ENCODE results near the gene NBPF1.
"Not testable (repeated sequence)": the region's sequence is repeated elsewhere in the genome, so short reads cannot be mapped to it uniquely, and the experiment has no call there.

The NBPF1 gene

GRCh38 chr1:16614361-16615252 is 1.2 kb upstream of the NBPF1 start:
- TF ChIP-seq CTCF (IDR thresholded peaks at IDR 0.05; ENCODE audit: low read depth, low read length), result no peak
- H3K4me3 ChIP-seq (ENCODE audit: low read depth, low read length), result no peak overlapping the region

- H3K4me3 ChIP-seq (ENCODE audit: low read depth, low read length), result peak overlapping the region; percentile 84
- TF ChIP-seq CTCF (IDR thresholded peaks at IDR 0.05; ENCODE audit: low read depth, low read length), result no peak
Observed at GRCh38 chr1:16612332-16613172, 812 bp downstream of the NBPF1 start.

GRCh38 chr1:16611981-16612331 is 1.4 kb downstream of the NBPF1 start:
- H3K4me3 ChIP-seq (ENCODE audit: low read depth, low read length), result peak overlapping the region; percentile 84

GRCh38 chr1:16611164-16611563 is 2.2 kb downstream of the NBPF1 start:
- not testable (repeated sequence) for H3K4me3 ChIP-seq (ENCODE audit: low read depth, low read length)

- not testable (repeated sequence) for H3K4me3 ChIP-seq (ENCODE audit: low read depth, low read length)
Observed at GRCh38 chr1:16610553-16610952, 2.8 kb downstream of the NBPF1 start.

GRCh38 chr1:16609761-16610160 is 3.6 kb downstream of the NBPF1 start:
- H3K4me3 ChIP-seq (ENCODE audit: low read depth, low read length), result not testable (repeated sequence)

- no peak for TF ChIP-seq CTCF (IDR thresholded peaks at IDR 0.05; ENCODE audit: low read depth, low read length)
- no peak overlapping the region for H3K4me3 ChIP-seq (ENCODE audit: low read depth, low read length)
Observed at GRCh38 chr1:16608838-16609560, 4.4 kb downstream of the NBPF1 start.

- not testable (repeated sequence) for H3K4me3 ChIP-seq (ENCODE audit: low read depth, low read length)
Observed at GRCh38 chr1:16607853-16608815, 5.2 kb downstream of the NBPF1 start.

- TF ChIP-seq CTCF (IDR thresholded peaks at IDR 0.05; ENCODE audit: low read depth, low read length), result no peak
- no peak overlapping the region for H3K4me3 ChIP-seq (ENCODE audit: low read depth, low read length)
Observed at GRCh38 chr1:16607433-16607851, 5.9 kb downstream of the NBPF1 start.

- H3K4me3 ChIP-seq (ENCODE audit: low read depth, low read length), result not testable (repeated sequence)
Observed at GRCh38 chr1:16606666-16607432, 6.5 kb downstream of the NBPF1 start.
